HG02678 (cell line): ENCODE results near the gene ENDOV.

ENCODE experiments used
- ATAC-seq: cut with Tn5 transposase; IDR thresholded peaks from one replicate; pipeline ENCODE4 v1.9.1; 2021; ENCODE audit warnings: mild to moderate bottlenecking, moderate library complexity; ENCODE audit not compliant: unreplicated experiment

The ENDOV gene

DNA sequence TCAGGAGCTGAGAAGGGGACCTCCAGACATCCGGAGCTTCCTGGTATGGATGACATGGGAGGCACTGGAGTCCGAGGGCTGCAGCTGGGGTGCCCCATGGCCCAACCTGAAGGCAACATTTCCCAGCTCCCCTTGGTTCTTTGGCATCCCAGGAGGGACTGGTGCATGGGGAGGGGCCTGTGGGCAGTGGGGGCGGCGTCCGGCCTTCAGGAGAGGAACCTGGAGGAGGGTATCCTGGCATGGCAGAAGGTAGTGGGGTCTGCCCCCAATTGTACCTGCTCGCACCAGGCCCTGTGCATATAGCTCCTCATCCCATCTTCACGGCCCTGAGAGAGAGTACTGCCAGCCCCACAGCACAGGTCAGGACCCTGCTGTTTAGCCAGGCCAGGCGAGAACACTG is 49.5 kb downstream of the ENDOV start:
- no peak for ATAC-seq

DNA sequence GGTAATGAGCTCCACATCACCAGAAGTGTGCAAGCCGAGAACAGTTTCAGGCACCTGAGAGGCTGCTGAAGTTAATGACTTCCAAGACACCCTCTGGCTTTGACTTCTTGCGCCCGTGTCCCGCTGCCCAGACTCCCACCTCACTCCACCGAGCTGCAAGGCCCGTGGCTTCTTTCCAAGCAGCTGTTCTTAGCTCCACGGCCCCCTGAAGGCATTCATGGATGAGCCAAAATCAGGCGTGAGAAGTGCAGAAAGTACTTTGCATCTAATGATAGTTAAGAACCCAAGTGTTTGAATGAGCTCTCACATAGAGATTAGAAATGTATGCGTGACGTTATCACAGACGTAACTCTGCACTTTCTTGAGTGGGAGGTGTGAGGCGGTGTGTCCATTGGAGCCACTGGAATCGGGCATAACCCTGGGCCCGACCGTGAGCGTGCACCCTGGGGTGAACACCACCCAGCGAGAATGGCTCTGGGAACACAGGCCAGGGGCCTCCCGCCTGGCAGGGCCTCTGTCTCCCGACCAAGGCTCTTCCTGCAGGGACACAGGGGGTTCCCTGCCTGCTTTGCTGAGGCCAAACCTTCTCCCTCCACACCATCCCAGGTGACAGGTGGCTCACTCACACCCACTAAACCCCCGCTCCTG is 50.5 kb downstream of the ENDOV start:
- ATAC-seq = no peak

- no peak for ATAC-seq
Observed at GRCh38 chr17:80466188-80466705, 51.3 kb downstream of the ENDOV start.

- ATAC-seq = no peak
Observed at GRCh38 chr17:80468242-80468641, 53.3 kb downstream of the ENDOV start.

GRCh38 chr17:80468781-80469493 is 54.0 kb downstream of the ENDOV start:
- no peak for ATAC-seq

- ATAC-seq = no peak
Observed at GRCh38 chr17:80469667-80470066, 54.7 kb downstream of the ENDOV start.

DNA sequence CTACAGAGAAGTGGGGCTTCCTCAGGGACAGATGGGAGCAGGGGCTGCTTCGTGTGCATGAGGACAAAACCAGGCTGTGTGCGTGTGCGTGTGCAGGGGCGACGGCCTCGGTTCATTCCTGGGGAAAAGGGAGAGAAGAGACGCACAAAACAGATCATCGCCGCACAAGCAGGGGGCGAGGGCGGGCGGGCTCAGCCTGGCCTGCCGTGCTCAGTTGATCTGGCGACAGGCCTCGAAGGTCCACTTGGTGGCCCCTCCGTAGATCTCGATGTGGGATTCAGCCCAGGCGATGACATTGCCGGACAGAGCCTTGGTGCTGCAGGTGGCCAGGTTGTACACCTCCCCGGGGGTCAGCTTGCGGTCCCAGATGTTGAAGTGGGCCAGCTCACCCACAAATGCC is 55.6 kb downstream of the ENDOV start:
- no peak for ATAC-seq

DNA sequence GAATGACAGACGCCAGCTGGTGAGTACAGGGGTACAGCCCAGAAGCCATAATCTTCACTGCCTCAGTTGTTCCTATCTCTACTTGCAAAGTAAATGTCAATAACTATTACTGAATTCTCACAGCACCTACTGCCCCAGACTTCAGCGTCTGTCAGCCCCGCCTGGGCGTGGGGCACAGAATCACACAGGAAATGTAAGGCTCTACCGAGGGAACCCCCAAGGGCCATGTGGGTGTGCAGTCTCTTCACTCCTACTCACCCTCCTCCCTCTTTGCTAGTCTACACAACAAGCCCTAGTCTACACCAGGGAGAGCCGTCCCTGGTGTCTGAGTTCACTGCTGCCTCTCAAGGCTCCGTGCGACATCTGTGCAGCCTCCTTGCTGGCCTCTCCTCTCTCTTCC is 57.0 kb downstream of the ENDOV start:
- ATAC-seq = no peak

DNA sequence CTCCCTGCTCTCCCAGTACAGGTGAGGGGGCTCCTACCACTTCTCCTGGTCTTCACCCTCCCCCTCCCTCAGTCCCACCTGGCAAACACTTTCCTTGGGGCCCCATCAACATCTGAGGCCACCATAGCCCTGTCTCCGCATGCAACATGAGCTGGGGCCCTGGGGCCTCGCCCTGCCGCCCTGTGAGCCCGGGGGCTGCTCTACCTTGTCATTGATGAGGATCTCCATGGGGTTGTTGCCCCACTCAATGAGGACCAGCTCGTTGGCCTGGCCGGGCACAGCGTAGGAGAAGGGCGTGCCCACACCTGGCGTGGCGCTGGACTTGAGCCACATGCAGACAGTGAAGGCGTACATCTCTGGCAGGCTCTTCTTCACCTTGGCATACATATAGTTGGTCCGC is 58.0 kb downstream of the ENDOV start:
- ATAC-seq = no peak

- no peak for ATAC-seq
Observed at GRCh38 chr17:80473701-80474100, 58.7 kb downstream of the ENDOV start.

- no peak for ATAC-seq
Observed at GRCh38 chr17:80474231-80474960, 59.4 kb downstream of the ENDOV start.

DNA sequence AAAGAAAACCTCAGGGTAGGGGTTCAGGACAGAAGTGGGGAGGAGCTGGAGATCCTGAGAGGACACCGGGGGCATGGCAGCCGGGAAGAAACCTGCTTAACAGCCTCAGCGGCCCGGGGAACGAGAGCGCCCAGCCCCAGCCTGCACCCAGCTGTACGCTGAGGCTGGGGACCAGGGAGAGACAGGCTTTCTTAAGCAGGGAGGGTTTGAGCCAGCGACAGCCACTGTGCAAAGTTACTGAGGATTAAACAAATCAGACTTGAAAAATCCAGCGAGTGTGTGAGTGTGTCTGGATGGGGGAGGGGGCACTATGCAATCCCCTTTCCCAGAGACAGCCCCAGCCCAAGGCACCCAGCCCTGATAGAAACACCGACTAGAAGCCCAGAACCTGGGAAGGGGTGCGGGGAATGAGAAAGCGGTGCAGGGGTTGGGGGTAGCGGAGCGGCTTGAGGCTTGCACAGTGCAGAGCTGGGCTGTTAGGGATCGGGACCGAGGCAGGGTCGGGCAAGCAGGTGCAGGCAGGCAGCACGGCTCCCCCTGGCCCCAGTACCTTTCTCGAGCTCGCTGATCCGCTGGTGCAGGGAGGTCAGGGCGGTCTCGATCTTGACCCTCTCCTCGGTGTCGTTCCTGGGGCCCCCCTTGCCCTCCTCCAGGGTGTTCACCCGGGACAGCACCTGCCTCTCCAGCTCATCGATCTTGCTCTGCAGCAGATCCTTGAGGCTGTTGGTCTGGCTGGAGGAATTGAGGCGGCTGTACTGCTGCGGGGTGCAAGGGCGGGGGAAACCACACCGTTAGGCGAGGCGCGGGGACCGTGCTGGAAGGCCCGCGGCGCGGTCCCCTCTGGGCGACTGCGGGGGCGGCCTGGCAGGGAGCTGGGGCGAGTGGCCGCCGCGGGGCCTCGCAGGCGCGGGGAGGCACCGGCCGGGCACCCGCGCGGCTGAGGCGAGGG is 60.3 kb downstream of the ENDOV start:
- no peak for ATAC-seq

DNA sequence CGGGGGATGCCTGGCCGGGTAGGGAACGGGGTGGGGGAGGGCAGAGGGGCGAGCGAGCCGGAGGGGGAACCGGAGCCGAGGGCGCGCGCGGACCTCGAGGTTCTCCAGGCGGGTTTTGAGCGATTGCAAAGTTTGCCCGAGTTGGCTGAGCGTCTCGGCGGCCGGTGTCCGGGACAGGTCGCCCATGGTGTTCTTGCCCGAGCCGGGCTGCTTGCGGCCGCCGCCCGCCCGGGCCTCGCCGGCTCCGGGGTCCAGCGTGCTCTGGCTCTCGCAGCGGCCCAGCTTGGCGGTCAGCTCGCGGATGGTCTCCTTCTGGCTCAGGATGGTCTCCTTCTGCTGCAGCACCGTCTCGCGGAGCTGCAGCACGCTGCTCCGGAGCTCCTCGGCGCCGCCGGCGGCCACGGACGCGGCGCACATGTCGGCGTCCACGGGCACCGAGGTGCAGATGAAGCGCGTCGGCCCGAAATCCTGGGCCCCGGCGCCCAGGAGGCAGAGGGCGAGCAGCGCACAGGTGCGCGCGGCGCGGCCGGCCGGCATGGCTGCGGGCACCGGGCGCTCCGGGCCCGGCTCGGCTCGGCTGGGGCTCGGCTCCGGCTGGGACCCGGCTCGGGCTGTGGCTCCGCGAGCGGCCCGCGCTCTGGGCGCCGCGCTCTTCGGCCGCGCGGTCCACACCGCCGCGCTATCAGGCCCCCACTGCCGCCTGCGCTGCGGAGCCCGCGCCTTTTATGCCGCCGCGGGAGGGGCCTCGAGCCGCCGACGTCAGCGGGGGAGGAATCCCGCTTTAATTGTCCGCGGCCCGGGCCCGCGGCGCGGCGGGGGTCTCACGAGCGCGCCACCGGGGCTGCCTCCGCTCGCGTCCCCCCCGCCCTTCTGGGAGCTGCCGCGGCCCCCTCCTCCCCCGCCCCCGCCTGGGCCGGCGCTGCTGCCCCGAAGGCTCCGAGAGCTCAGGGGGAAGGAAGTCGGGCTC is 61.2 kb downstream of the ENDOV start, which contains the start of gene NPTX1:
TSS of gene NPTX1 (minus strand) at position 698 of the 967 bp plus-strand sequence. CDS start at position 537, 161 bp downstream.
- no peak for ATAC-seq

DNA sequence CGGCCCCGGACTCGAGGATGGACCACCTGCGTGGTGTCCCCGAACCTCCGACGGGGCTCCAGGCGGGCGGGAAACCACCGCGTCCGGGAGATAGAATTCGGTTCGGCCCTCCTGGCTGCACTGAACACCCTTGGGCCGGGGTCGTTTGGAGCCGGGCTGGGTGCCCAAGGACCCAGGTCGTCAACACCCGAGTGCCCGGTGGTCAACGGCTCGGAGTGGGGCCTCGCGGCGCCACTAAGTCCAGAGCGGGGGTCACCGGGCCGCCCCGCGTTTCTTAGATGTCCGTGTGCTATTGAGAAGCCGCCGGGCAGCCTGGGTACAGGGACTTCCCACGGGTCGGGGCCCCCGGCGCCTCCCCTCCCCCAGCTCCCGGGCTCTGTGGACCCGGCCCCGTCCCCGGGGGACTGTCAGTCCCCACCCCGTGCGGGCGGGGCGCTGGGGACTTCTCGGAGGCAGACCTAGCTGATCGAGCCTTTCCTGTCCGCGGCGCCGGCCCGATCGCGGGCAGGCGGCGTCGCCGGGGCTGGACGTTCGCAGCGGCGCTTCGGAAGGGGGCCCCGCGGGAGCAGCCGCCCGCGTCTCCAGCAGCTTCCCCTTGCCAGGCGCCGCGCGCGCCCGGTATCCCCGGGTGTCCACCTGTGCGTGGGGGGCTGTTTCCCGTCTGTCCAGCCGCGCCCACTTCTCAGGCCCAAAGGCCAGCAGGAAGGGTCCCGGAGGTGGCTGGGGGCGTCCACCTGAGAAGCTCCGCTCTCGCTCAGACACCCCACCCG is 62.1 kb downstream of the ENDOV start:
- ATAC-seq = no peak

- ATAC-seq = no peak
Observed at GRCh38 chr17:80477647-80478478, 62.9 kb downstream of the ENDOV start.

GRCh38 chr17:80478487-80479245 is 63.7 kb downstream of the ENDOV start:
- ATAC-seq = no peak

DNA sequence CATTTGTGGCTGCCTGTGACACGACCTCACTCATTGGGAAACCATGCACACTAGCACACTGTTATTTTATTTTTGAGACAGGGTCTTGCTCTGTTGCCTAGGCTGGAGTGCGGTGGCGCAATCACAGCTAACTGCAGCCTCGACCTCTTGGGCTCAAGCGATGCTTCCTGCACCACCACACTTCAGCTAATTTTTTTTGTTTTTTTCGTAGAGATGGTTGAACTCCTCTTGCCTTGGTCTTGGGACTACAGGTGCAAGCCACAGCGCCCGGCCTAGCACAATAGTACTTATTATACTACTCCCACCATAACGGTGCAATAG is 64.2 kb downstream of the ENDOV start:
- ATAC-seq = no peak
